HG02642 (cell line): ENCODE data around the gene SCN3A.

Experiments used
- ATAC-seq: cut with Tn5 transposase; IDR thresholded peaks from one replicate; pipeline ENCODE4 v1.9.1; 2021; ENCODE audit warnings: mild to moderate bottlenecking; ENCODE audit not compliant: unreplicated experiment, poor library complexity

Gene SCN3A

DNA sequence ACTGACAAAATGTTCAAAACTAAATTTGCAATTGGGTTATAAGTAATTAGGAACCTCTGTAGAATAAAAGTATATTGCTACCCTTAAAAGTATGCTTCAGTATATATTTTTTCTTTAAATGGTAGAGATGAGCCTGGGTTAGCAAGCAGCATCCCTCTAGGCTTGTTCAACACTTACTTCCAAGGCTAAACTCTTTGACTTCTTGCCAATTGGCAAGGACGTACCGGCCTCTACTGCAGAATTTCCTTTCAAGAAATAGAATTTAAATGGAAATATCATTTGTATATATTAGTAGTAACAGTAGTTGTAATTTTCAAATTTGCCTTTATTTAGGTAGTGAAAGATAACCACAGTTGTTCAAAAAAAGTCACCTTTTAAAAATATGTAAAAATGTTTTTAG is 143.4 kb downstream of the SCN3A start:
- ATAC-seq: no peak

DNA sequence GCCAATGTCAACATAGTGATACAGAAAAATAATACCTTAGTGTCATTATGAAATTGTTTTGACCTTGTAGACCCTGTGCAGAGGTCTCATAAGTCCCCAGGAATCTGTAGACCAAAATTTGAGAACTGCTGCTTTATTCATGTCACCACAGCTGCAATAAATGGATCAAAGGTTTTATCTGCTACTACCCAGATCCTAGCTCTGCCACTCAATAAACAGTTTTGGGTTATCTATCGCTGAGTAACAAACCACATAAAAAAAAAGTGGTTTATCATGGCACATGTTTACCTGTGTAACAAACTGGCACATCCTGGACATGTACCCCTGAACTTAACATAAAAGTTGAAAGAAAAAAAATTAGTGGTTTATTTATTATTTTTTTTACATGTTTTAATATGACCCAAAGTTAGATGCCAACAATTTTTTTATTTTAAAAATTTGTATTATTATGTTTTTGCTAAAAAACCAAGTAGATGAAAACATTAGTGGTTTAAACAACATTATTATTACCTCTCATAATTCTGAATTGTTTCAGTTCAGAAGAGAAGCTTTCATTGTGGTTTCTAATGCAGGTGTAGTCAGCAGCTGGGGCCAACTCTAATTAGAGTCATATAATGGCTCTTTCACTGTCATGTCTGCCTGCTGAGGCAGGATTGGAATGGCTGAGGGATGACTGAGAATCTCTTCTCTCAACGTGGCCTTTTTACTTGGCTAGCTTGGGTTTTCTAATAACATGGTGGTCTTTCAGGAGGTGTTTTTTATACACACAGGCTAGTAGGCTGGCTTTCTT is 145.2 kb downstream of the SCN3A start:
- ATAC-seq: no peak

DNA sequence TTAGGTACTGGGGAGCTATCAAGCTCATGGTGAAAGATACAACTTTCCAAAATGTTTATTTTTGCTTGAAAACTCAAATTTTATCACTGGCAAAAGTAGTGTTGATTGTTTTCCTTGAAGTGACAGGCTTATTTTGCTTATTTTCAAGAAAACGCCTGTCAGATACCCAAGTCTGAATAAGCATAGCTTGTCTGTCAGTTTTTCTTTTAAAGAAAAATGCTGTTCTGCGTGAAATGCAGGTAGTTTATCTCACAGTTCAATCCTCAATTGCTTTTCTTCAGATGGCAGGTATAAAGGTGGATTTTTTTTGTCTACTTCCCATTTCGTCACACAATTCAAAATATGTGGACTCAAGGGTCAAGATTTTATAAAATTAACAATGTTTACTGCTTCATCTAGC is 145.9 kb downstream of the SCN3A start:
- ATAC-seq: no peak

DNA sequence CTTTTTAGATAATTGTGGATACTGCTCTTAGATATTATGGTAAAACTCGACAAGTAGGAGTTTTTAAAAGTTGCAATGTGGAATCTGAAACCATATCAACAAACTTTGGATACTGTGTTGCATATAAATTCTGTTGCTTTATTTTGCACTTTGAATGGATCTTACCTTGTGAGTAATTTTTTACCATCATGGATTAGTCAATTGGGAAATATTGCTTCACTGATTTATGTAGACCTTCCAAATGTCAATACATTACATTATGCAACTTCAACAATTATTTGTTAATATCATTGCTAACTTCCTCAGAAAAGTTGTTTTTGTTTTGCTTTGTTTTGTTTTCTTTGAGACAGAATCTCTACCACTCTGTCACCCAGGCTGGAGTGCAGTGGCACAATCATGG is 146.5 kb downstream of the SCN3A start:
- no peak for ATAC-seq

DNA sequence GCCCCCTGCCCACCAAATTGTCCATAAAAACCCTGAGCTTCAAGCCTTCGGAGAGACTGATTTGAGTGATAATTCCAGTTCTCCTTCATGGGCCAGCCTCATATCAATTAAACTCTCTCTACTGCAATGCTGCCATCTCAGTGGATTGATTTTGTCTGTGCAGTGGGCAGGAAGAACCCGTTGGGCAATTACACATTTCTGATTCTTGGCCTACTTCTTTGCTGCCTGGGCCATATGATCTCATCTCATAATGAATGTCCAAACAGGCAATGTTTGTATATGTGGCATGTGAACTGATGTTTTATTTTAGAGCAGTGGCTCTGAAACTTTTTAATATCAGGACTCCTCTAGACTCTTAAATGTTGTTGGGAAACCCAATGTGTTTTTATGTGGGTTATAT is 147.3 kb downstream of the SCN3A start:
- ATAC-seq: no peak

DNA sequence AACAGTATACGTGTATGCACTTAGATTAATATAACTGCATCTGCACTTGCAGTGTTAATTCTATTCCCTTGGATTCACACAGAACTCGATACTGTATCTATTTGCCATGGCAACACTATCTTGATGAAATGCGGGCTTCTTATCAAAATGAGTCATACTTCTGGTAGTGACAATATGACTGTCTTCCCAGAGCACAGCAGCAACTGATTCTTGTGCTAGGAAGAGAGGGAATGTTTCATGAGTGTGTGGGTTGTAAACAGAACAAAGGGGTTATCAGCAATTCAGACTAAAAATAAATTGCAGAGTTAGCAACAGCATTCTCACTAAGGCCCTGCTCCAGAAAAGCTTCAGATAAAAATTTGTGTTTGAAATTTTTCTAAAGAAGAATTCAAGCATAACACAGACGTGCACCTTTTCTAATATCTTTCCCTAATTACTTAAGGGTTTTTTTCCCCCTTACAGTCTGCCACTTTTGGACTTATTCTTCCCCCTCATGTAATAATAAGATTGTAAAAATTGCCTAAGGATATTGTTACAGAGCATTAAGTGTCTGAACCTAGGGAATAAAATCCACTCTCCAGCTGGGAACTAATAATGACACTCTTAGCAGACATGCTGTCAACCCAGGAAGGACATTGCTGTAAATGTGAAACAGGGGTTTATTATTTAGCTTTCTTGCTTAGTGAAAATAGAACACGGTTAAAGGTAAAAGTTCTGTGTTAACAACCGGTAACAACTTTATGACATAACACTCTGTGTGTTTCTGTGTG is 148.6 kb downstream of the SCN3A start:
- no peak for ATAC-seq

DNA sequence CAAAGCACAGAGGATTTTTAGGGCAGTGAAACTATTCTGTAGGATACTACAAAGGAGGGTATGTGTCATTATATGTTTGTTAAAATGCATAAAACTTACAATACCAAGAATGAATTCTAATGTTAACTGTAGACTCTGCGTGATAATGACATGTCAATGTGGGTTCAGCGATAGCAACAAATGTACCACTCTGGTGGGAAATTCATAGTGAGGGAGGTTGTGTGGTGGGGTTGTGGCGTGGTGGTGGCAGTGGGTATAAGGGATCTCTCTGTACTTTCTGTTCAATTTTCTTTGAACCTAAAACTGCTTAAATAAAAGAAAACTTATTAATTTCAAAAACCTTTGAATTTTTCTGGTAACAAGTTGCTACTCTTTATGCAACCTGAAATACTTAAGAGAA is 149.2 kb downstream of the SCN3A start:
- ATAC-seq: no peak

DNA sequence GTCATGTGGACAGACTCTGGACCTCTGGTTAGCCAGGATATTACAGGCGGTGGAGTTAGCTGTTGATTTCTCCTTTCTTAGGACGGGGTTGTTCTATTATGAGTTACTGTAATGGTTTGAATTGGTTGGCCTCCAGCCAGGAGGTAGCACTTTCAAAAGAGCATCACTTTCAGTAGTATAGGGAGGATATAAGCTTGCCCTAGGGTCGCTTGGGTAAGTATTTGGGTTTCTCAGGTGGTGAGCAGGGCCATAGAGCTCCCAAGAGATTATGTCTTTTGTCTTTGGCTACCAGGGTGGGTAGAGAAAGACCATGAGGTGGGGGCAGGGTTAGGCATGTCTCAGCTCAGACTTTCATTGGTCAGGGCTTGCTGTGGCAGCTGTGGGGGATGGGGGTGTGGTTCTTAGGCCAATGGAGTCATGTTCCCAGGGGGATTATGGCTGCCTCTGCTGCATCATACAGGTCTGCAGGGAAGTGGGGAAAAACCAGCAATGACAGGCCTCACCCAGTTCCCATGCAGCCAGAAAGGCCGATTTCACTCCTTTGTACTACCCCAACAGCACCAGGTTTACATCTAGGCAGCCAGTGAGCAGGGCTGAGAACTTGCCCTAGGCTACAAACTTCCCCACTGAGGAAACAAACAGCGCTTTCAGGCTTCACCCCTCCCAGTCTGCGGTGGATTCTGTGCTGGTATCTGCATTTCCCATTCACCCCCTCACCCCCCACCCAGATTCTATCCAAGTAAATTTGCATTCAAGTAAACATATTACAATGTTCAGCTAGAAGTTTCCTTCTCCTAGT is 159.1 kb downstream of the SCN3A start:
- no peak for ATAC-seq
